Lower leg skin (tissue), 3 donors: ENCODE measurements around the gene SLC22A14.

Experiments used
- POLR2A ChIP-seq, 2 donors: fragments of 450-650 bp; IDR thresholded peaks; one replicate each; pipeline ENCODE4 v1.6.1; 2016 to 2017; ENCODE audit warnings: antibody characterized with exemption in 2 of 2, mild to moderate bottlenecking in 1 of 2, moderate library complexity in 1 of 2
- TF ChIP-seq, protein P1 (sequence below), 3 donors: fragments of 450-650 bp; IDR thresholded peaks; one replicate each; pipeline ENCODE4 v1.5.1; 2016; ENCODE audit warnings: antibody characterized with exemption in 3 of 3, mild to moderate bottlenecking in 3 of 3, moderate library complexity in 2 of 3

DNA sequence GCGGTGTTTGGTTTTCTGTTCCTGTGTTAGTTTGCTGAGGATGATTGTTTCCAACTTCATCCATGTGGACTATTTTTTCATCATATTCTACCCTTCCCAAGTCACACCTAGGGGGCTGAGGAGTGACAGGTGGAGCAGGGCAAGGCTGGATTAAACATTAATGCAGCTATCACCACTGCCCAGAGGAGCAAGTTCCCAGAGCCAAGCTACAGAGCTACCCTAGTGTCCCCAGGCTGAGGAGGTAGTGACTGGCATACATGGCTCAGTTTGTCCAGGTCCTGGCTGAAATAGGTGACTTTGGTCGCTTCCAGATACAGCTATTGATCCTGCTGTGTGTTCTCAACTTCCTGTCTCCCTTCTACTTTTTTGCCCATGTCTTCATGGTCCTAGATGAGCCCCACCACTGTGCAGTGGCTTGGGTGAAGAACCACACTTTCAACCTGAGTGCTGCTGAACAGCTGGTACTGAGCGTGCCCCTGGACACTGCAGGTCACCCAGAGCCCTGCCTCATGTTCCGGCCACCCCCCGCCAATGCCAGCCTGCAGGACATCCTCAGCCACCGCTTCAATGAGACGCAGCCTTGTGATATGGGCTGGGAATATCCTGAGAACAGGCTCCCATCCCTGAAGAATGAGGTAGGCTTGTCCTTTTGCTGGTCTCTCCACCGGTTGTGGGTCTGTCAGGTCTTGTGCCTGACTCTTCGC lies 16.3 kb upstream of the SLC22A14 start, which contains the start of gene SLC22A13:
- TF ChIP-seq, protein P1, sequence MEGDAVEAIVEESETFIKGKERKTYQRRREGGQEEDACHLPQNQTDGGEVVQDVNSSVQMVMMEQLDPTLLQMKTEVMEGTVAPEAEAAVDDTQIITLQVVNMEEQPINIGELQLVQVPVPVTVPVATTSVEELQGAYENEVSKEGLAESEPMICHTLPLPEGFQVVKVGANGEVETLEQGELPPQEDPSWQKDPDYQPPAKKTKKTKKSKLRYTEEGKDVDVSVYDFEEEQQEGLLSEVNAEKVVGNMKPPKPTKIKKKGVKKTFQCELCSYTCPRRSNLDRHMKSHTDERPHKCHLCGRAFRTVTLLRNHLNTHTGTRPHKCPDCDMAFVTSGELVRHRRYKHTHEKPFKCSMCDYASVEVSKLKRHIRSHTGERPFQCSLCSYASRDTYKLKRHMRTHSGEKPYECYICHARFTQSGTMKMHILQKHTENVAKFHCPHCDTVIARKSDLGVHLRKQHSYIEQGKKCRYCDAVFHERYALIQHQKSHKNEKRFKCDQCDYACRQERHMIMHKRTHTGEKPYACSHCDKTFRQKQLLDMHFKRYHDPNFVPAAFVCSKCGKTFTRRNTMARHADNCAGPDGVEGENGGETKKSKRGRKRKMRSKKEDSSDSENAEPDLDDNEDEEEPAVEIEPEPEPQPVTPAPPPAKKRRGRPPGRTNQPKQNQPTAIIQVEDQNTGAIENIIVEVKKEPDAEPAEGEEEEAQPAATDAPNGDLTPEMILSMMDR (IDR thresholded peaks at IDR 0.05): no peak
- no peak for TF ChIP-seq POLR2A (IDR thresholded peaks at IDR 0.05)
